Endodermal cell (in vitro differentiated cells): ENCODE results near the gene TRIM60. TPM values are rescaled to one million over a fixed set of nuclear protein-coding genes. Genes with fewer than 3 reads are reported as not detected.

Experiments used
- DNase-seq: peaks from one replicate; pipeline ENCODE4 v3.0.0-alpha.2; 2017
- H3K27ac ChIP-seq: 2 replicates; pipeline ENCODE4 v1.5.1; 2013; ENCODE audit warnings: mild to moderate bottlenecking, low read depth, low read length, moderate library complexity
- H3K27me3 ChIP-seq: 2 replicates; pipeline ENCODE4 v1.6.1; 2013; ENCODE audit warnings: mild to moderate bottlenecking, low read length, moderate library complexity; ENCODE audit not compliant: insufficient read depth, control insufficient read depth, poor library complexity, severe bottlenecking
- H3K36me3 ChIP-seq: 2 replicates; pipeline ENCODE4 v1.7.0; 2013; ENCODE audit warnings: mild to moderate bottlenecking, low read length, moderate library complexity; ENCODE audit not compliant: control insufficient read depth, insufficient read depth
- H3K4me1 ChIP-seq: one replicate; pipeline ENCODE4 v1.7.0; 2013; ENCODE audit warnings: low read length; ENCODE audit not compliant: control insufficient read depth, insufficient read depth
- H3K4me3 ChIP-seq: 2 replicates; pipeline ENCODE4 v1.5.1; 2013; ENCODE audit warnings: mild to moderate bottlenecking, low read length, moderate library complexity
- H3K9ac ChIP-seq: 2 replicates; pipeline ENCODE4 v1.6.1; 2013; ENCODE audit warnings: mild to moderate bottlenecking, low read length, moderate library complexity; ENCODE audit not compliant: poor library complexity, severe bottlenecking; ENCODE audit errors: extremely low read depth
- H3K9me3 ChIP-seq: 2 replicates; pipeline ENCODE4 v1.6.1; 2013; ENCODE audit warnings: mild to moderate bottlenecking, low read length, moderate library complexity; ENCODE audit not compliant: control insufficient read depth
- H3K27ac Mint-ChIP-seq: 2 replicates; pipeline ENCODE4 v1.8.0; 2020; ENCODE audit warnings: mixed read lengths
- H3K27me3 Mint-ChIP-seq: 2 replicates; pipeline ENCODE4 v1.8.0; 2021; ENCODE audit warnings: mild to moderate bottlenecking, mixed read lengths; ENCODE audit not compliant: insufficient read depth
- H3K36me3 Mint-ChIP-seq: 2 replicates; pipeline ENCODE4 v1.8.0; 2020; ENCODE audit warnings: low read depth, mixed read lengths
- H3K4me1 Mint-ChIP-seq: 2 replicates; pipeline ENCODE4 v1.8.0; 2020; ENCODE audit warnings: mixed read lengths
- H3K4me3 Mint-ChIP-seq: 2 replicates; pipeline ENCODE4 v1.8.0; 2020; ENCODE audit warnings: mild to moderate bottlenecking, moderate library complexity, mixed read lengths
- H3K9me3 Mint-ChIP-seq: 2 replicates; pipeline ENCODE4 v1.8.0; 2020; ENCODE audit warnings: mild to moderate bottlenecking, mixed read lengths
- WGBS, 2 experiments: methylation state at CpG; one replicate each; pipeline versions ENCODE4 v1.1.5 to v1.1.7; 2013; ENCODE audit warnings: missing lambda C conversion rate in 2 of 2, mixed read lengths in 1 of 2; ENCODE audit not compliant: insufficient coverage in 1 of 2, insufficient read length in 1 of 2; 5-methylcytosine and 5-hydroxymethylcytosine counted together
- total RNA-seq, 2 donors: library from RNA; stranded (reverse); fragmentation: NEBNext Ultra II Directional in 1 of 2; extraction: Animal tissue kit (Norgen Biotek cat#: 25700) in 1 of 2; gene quantifications; 2 replicates in 1 of 2; 3 replicates in 1 of 2; pipeline ENCODE4 v1.2.1, GENCODE V29; 2021
- TF ChIP-seq, protein P1 (sequence below): fragments of 200-600 bp; sonication (generic); conservative IDR thresholded peaks from 2 replicates; pipeline ENCODE4 v1.5.0; 2021; ENCODE audit warnings: antibody characterized with exemption, mild to moderate bottlenecking

Gene TRIM60
- total RNA-seq, 2 donors from 2014 or later: not detected

DNA sequence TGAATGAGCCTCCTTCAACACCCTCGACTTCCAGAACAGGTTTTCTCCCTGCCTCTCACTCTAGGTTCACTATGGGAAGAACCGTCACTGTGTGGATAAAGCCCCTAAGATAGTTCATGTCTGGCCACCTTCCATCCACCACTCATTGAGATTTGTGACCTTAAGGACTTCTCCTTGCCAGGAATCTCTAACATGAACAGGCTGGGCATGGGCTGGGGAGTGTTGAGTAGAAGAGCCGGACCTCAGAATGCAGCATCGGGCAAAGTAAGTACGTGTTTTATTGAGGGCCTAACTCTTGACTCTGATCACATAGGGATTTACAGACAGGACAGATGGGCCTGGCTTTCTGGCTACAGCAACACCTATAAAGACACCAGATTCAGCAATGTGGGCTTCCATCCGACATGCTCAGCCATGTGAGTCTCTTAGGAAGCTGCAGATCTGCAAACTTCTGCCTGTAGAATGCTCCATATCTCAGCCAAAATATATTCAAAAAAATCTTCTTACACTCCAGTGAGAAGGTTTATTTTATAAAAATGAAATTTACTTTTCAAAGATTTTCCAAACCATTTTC, 26.4 kb upstream of the TRIM60 start:
- H3K27ac Mint-ChIP-seq: no peak overlapping the region

DNA sequence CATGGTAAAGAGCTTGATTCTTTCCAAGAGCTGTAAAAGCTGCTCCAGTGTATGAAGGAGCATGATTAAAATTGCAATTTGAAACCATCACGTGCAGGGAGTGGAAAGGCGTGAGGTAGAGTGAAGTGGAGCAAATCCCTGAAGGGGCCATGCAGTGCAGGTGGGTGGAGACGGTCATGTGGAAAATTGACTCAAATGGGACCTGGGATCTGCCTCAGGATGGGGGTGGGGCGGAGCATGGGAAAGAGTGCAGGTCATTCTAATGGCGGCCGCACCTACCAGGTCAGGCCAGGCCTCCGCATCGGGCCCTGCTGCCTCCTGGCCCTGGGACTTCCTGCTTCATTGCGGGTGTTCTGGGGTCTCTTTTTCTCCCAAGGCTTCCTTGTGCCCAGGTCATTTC, 25.3 kb upstream of the TRIM60 start:
- Mint-ChIP-seq H3K4me1 (peaks cover 17% of the 10 kb centered on the region), H3K27ac (no peak overlapping the region), H3K4me3 (no peak overlapping the region), H3K9me3 (no peaks in the 10 kb centered on the region), H3K27me3 (peaks cover 18% of the 10 kb centered on the region), H3K36me3 (no peaks in the 10 kb centered on the region)
- TF ChIP-seq, protein P1, sequence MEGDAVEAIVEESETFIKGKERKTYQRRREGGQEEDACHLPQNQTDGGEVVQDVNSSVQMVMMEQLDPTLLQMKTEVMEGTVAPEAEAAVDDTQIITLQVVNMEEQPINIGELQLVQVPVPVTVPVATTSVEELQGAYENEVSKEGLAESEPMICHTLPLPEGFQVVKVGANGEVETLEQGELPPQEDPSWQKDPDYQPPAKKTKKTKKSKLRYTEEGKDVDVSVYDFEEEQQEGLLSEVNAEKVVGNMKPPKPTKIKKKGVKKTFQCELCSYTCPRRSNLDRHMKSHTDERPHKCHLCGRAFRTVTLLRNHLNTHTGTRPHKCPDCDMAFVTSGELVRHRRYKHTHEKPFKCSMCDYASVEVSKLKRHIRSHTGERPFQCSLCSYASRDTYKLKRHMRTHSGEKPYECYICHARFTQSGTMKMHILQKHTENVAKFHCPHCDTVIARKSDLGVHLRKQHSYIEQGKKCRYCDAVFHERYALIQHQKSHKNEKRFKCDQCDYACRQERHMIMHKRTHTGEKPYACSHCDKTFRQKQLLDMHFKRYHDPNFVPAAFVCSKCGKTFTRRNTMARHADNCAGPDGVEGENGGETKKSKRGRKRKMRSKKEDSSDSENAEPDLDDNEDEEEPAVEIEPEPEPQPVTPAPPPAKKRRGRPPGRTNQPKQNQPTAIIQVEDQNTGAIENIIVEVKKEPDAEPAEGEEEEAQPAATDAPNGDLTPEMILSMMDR: no peak
- Histone ChIP-seq H3K27me3 (no peaks in the 10 kb centered on the region), H3K4me1 (no peaks in the 10 kb centered on the region), H3K4me3 (no peak overlapping the region), H3K9ac (no peak overlapping the region), H3K9me3 (no peaks in the 10 kb centered on the region), H3K27ac (no peak overlapping the region), H3K36me3 (no peaks in the 10 kb centered on the region)
- DNase-seq: no peak
- 94 to 97% methylated on average over 6 to 9 of the region's 9 CpGs for WGBS, 2 experiments

More for the DNA sequence above, 26.4 kb upstream of the TRIM60 start:
- Histone ChIP-seq H3K9ac (no peak overlapping the region), H3K4me3 (no peak overlapping the region), H3K27ac (no peak overlapping the region), H3K36me3 (no peaks in the 10 kb centered on the region), H3K9me3 (no peaks in the 10 kb centered on the region), H3K4me1 (no peaks in the 10 kb centered on the region), H3K27me3 (peaks cover 6% of the 10 kb centered on the region)
- no peak for DNase-seq
- WGBS, 2 experiments: 92 to 95% methylated on average over 6 of the region's 6 CpGs
- peaks cover 22% of the 10 kb centered on the region for H3K27me3 Mint-ChIP-seq
- H3K9me3 Mint-ChIP-seq: no peaks in the 10 kb centered on the region
- H3K4me3 Mint-ChIP-seq: no peak overlapping the region
- TF ChIP-seq, protein P1: no peak
- H3K36me3 Mint-ChIP-seq: no peaks in the 10 kb centered on the region
- H3K4me1 Mint-ChIP-seq: peaks cover 17% of the 10 kb centered on the region

DNA sequence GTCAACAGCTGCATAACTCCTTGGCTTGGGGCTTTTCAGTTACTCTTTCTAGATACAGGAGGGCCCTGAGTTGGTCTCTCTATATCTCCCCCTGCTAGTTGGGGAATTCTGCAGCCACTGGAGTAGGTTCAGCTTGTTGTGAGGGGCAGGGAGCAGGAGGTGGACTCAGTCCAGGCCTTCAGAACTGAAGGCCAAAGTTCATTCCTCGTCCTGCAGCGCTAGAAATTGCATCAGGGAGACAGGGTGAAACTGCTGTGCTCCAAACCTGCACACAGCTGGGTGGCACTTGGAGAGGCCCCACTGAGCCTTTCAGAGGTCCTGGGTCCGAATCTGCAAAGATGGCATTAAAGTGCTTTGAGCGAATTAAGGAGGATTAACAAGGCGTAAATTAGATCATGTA, 24.9 kb upstream of the TRIM60 start:
- Histone ChIP-seq H3K4me1 (no peaks in the 10 kb centered on the region), H3K9ac (no peak overlapping the region), H3K4me3 (no peak overlapping the region), H3K27ac (no peak overlapping the region), H3K9me3 (no peaks in the 10 kb centered on the region), H3K36me3 (no peaks in the 10 kb centered on the region), H3K27me3 (no peaks in the 10 kb centered on the region)
- Mint-ChIP-seq H3K27ac (no peak overlapping the region), H3K27me3 (peaks cover 18% of the 10 kb centered on the region), H3K36me3 (no peaks in the 10 kb centered on the region), H3K4me3 (no peak overlapping the region), H3K9me3 (no peaks in the 10 kb centered on the region), H3K4me1 (peaks cover 13% of the 10 kb centered on the region)
- WGBS, 2 experiments: 89 to 90% methylated on average over 5 of the region's 5 CpGs
- DNase-seq: peak; percentile 44
- TF ChIP-seq, protein P1: no peak
